ENCODE results near the gene MRPS23. TPM values are rescaled to one million over a fixed set of nuclear protein-coding genes. Genes with fewer than 3 reads are reported as not detected.
A peak's percentile ranks its signal among the peaks of the same experiment; 100 is the strongest.

The MRPS23 gene
- total and polyA plus RNA-seq, 2 of the 13 experiments (the other 11 are each of a cell fraction or from before 2014, with no cell fraction given) = 63.2 to 181 TPM

- CTCF ChIA-PET (ENCODE audit: low intra/inter-chr PET ratio, low total read pairs) = no interaction called here
- no peak overlapping the region for H2AFZ ChIP-seq (ENCODE audit: low read length)
- no peak for FAIRE-seq
- no TSS peak for BruUV-seq (replicated peaks)
- peak overlapping the region; percentile 87 for H3K9ac ChIP-seq (ENCODE audit: insufficient read depth, low read depth, low read length)
- H4K20me1 ChIP-seq (ENCODE audit: insufficient read depth, low read length) = no peaks in the 10 kb centered on the region
- WGBS (ENCODE audit: low lambda C conversion rate) = 5% methylated on average over 27 of the region's 27 CpGs
- ATAC-seq = peak; percentile 32
- H3K4me2 ChIP-seq (ENCODE audit: low read depth, low read length) = peak overlapping the region; percentile 96
- POLR2A ChIA-PET = interaction anchor here (1.0 to 5.7 kb wide), 20 partner anchors 11 to 935 kb away, joined by 3 to 177 read pairs (median 8); partner anchors contain the start of genes DYNLL2, MSI2, SRSF1 and TRIM25
- peaks cover 3 to 11% of the 10 kb centered on the region in 2 experiments; a peak in 2 of 5 replicates for H3K36me3 ChIP-seq (replicated peaks in 1 of 2; ENCODE audit: control insufficient read depth in 1 of 2, insufficient read depth in 2 of 2, low read length in 2 of 2)
- no peaks in the 10 kb centered on the region for H3K9me3 ChIP-seq (ENCODE audit: low read length)
- H3K4me1 ChIP-seq (ENCODE audit: insufficient read depth, low read length) = peaks cover 59% of the 10 kb centered on the region
- H3K27me3 ChIP-seq (ENCODE audit: control insufficient read depth in 1 of 2, insufficient read depth in 2 of 2, low read length in 2 of 2) = no peaks in the 10 kb centered on the region; a peak in 1 of 5 replicates
- intact Hi-C loops (cut with micrococcal nuclease; ENCODE audit: unreplicated experiment) = loop anchor here (1.0 kb wide), 1 partner anchor 14 kb away; no protein-coding TSS in a partner anchor
- peaks cover 29% of the 10 kb centered on the region for H3K79me2 ChIP-seq (ENCODE audit: insufficient read depth, low read length)
- DNase-seq (ENCODE audit: low spot score) = no peak
- H3K4me3 ChIP-seq (replicated peaks in 1 of 3; ENCODE audit: insufficient read depth in 1 of 3, low read depth in 2 of 3, low read length in 3 of 3) = peak overlapping the region; percentile 77 to 93 (median 90)
- peak overlapping the region; percentile 58 for H3K27ac ChIP-seq (ENCODE audit: extremely low read length, insufficient read depth, low read length)
- in situ Hi-C loops (cut with HindIII; ENCODE audit: extremely low pct_ligation_motif_present, low pct_unique_long_range_greater_than_20kb) = no loop called here
- peak; percentile 3; the same call in 1 of the 2 replicates for TF ChIP-seq CREB3 (CRISPR knock-in tag; IDR thresholded peaks at IDR 0.05)
- TF ChIP-seq ZNF124 (CRISPR knock-in tag; IDR thresholded peaks at IDR 0.05) = no peak
- no peak for TF ChIP-seq ZBTB8A (CRISPR knock-in tag; IDR thresholded peaks at IDR 0.05; ENCODE audit: borderline replicate concordance, low read depth)
- TF ChIP-seq MEF2D (CRISPR knock-in tag; IDR thresholded peaks at IDR 0.05) = 0 out of 2 replicates have a peak, but pooled peaks have one; percentile 54
- TF ChIP-seq KMT2B (CRISPR knock-in tag; IDR thresholded peaks at IDR 0.05) = no peak
- no peak for TF ChIP-seq THYN1 (CRISPR knock-in tag; IDR thresholded peaks at IDR 0.05; ENCODE audit: borderline replicate concordance, low read depth)
- TF ChIP-seq ZNF30 (CRISPR knock-in tag; IDR thresholded peaks at IDR 0.05) = no peak
- 0 out of 2 replicates have a peak, but pooled peaks have one; percentile 1 for TF ChIP-seq CSRNP2 (CRISPR knock-in tag; conservative IDR thresholded peaks at IDR 0.05; ENCODE audit: low read depth)
- 0 out of 2 replicates have a peak, but pooled peaks have one; percentile 32 for TF ChIP-seq PLSCR1 (CRISPR knock-in tag; IDR thresholded peaks at IDR 0.05; ENCODE audit: borderline replicate concordance)
- 0 out of 2 replicates have a peak, but pooled peaks have one; percentile 22 for TF ChIP-seq RARG (CRISPR knock-in tag; IDR thresholded peaks at IDR 0.05; ENCODE audit: low read depth)
- no peak for TF ChIP-seq ZFP62 (CRISPR knock-in tag; IDR thresholded peaks at IDR 0.05)
- TF ChIP-seq ZNF18 (CRISPR knock-in tag; IDR thresholded peaks at IDR 0.05; ENCODE audit: insufficient replicate concordance) = peak; percentile 0
- no peak for TF ChIP-seq ZNF362 (CRISPR knock-in tag; IDR thresholded peaks at IDR 0.05; ENCODE audit: borderline replicate concordance)
- 0 out of 2 replicates have a peak, but pooled peaks have one; percentile 66 for TF ChIP-seq ZNF296 (CRISPR knock-in tag; conservative IDR thresholded peaks at IDR 0.05)
- TF ChIP-seq ZNF354B (CRISPR knock-in tag; IDR thresholded peaks at IDR 0.05) = 0 out of 2 replicates have a peak, but pooled peaks have one; percentile 65
- TF ChIP-seq TBP (CRISPR knock-in tag; IDR thresholded peaks at IDR 0.05) = no peak
- no peak for TF ChIP-seq NFYB (CRISPR knock-in tag; IDR thresholded peaks at IDR 0.05)
Observed at GRCh38 chr17:57849163-57849873, 526 bp downstream of the MRPS23 start.

All from HepG2 (cell line).